Astrocyte (in vitro differentiated cells and primary cell): Measurements from ENCODE around the gene TOX3.

Experiments
- EZH2 ChIP-seq: IDR thresholded peaks from 2 replicates; pipeline ENCODE4 v1.6.1; 2012; ENCODE audit warnings: mild to moderate bottlenecking, low read length, inconsistent platforms; ENCODE audit not compliant: insufficient read depth
- TF ChIP-seq, protein P1 (sequence below): IDR thresholded peaks from 2 replicates; pipeline ENCODE4 v1.5.1; 2011; ENCODE audit warnings: low read depth, mild to moderate bottlenecking, inconsistent platforms, low read length, moderate library complexity; ENCODE audit not compliant: insufficient read depth

DNA sequence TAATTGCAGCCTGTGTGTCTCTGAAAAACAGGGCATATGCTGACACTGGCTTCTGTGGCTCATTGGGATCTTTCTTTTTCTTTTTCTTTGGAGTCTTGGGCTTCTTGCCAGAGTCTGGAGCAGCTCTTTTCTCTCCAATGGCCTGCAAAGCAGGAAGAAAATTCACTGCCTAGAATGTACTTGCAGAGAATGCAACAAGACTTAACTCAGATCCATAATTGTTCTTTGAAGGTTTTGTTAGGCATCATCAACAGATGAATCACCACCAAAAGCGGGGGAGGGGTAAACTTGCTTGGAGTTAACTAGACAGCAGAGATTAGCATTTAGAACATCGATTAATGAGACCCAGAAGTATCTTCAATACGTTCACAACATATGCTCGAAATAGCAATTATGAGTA is 100.9 kb downstream of the TOX3 start:
- TF ChIP-seq, protein P1, sequence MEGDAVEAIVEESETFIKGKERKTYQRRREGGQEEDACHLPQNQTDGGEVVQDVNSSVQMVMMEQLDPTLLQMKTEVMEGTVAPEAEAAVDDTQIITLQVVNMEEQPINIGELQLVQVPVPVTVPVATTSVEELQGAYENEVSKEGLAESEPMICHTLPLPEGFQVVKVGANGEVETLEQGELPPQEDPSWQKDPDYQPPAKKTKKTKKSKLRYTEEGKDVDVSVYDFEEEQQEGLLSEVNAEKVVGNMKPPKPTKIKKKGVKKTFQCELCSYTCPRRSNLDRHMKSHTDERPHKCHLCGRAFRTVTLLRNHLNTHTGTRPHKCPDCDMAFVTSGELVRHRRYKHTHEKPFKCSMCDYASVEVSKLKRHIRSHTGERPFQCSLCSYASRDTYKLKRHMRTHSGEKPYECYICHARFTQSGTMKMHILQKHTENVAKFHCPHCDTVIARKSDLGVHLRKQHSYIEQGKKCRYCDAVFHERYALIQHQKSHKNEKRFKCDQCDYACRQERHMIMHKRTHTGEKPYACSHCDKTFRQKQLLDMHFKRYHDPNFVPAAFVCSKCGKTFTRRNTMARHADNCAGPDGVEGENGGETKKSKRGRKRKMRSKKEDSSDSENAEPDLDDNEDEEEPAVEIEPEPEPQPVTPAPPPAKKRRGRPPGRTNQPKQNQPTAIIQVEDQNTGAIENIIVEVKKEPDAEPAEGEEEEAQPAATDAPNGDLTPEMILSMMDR, result no peak
- TF ChIP-seq EZH2, result no peak
